Activated CD4-positive, alpha-beta T cell treated with anti-CD3 and anti-CD28 coated beads, Interleukin-2, Interleukin-4, amounts not matched to agents 100 ng/mL and 50 ng/mL, durations not matched to agents 16 hours and 8 hours (primary cell): ENCODE data around the gene SCAPER.

Source experiments
- DNase-seq: peaks from one replicate; pipeline ENCODE4 v3.0.0-alpha.2; 2020; ENCODE audit warnings: low spot score

The SCAPER gene

GRCh38 chr15:76669521-76670207 lies 235.5 kb downstream of the SCAPER start:
- DNase-seq = no peak

GRCh38 chr15:76668900-76669299 lies 236.2 kb downstream of the SCAPER start:
- DNase-seq = no peak

GRCh38 chr15:76667943-76668715 lies 237.0 kb downstream of the SCAPER start:
- DNase-seq = no peak

GRCh38 chr15:76664895-76665294 lies 240.2 kb downstream of the SCAPER start:
- no peak for DNase-seq

GRCh38 chr15:76664411-76664810 lies 240.7 kb downstream of the SCAPER start:
- DNase-seq = no peak

- no peak for DNase-seq
Observed at GRCh38 chr15:76663529-76663928, 241.6 kb downstream of the SCAPER start.

GRCh38 chr15:76648732-76649444 lies 256.3 kb downstream of the SCAPER start:
- no peak for DNase-seq

GRCh38 chr15:76647612-76648011 lies 257.5 kb downstream of the SCAPER start:
- DNase-seq = no peak

- no peak for DNase-seq
Observed at GRCh38 chr15:76644646-76645045, 260.5 kb downstream of the SCAPER start.

GRCh38 chr15:76642671-76643070 lies 262.5 kb downstream of the SCAPER start:
- DNase-seq = peak; percentile 1

- DNase-seq = no peak
Observed at GRCh38 chr15:76637166-76637565, 268.0 kb downstream of the SCAPER start.

- no peak for DNase-seq
Observed at GRCh38 chr15:76636059-76636458, 269.1 kb downstream of the SCAPER start.

- DNase-seq = no peak
Observed at GRCh38 chr15:76626611-76627010, 278.5 kb downstream of the SCAPER start.

GRCh38 chr15:76625267-76625666 lies 279.9 kb downstream of the SCAPER start:
- no peak for DNase-seq

- DNase-seq = peak; percentile 27
Observed at GRCh38 chr15:76614725-76615124, 290.4 kb downstream of the SCAPER start.

- DNase-seq = no peak
Observed at GRCh38 chr15:76588811-76589747, 316.1 kb downstream of the SCAPER start.

- no peak for DNase-seq
Observed at GRCh38 chr15:76585576-76585897, 319.6 kb downstream of the SCAPER start.

GRCh38 chr15:76584868-76585575 lies 320.1 kb downstream of the SCAPER start:
- no peak for DNase-seq

- no peak for DNase-seq
Observed at GRCh38 chr15:76582550-76582949, 322.6 kb downstream of the SCAPER start.

- no peak for DNase-seq
Observed at GRCh38 chr15:76577879-76578512, 327.1 kb downstream of the SCAPER start.
